GM21423 (cell line): ENCODE measurements around the gene EPB41L4B.
A peak's percentile ranks its signal among the peaks of the same experiment; 100 is the strongest.
"Not testable (repeated sequence)": the region's sequence is repeated elsewhere in the genome, so short reads cannot be mapped to it uniquely, and the experiment has no call there.

Source experiments
- ATAC-seq: cut with Tn5 transposase; IDR thresholded peaks from one replicate; pipeline ENCODE4 v1.9.1; 2021; ENCODE audit warnings: mild to moderate bottlenecking, moderate library complexity; ENCODE audit not compliant: unreplicated experiment

EPB41L4B gene

GRCh38 chr9:109320742-109321448 is at the start of gene EPB41L4B:
TSS of gene EPB41L4B (minus strand) at chr9:109321059. CDS start at chr9:109320446, 613 bp downstream.
- ATAC-seq, result peak; percentile 97

GRCh38 chr9:109369285-109369684 is 48.4 kb upstream of the EPB41L4B start:
- ATAC-seq, result no peak

- no peak for ATAC-seq
These were observed 39.9 kb upstream of the EPB41L4B start for GRCh38 chr9:109360771-109361170.

GRCh38 chr9:109358968-109359603 is 38.2 kb upstream of the EPB41L4B start:
- not testable (repeated sequence) for ATAC-seq

- no peak for ATAC-seq
These were observed 34.9 kb upstream of the EPB41L4B start for GRCh38 chr9:109355564-109356297.

- ATAC-seq, result no peak
These were observed 33.3 kb upstream of the EPB41L4B start for GRCh38 chr9:109354190-109354589.

GRCh38 chr9:109351032-109351431 is 30.2 kb upstream of the EPB41L4B start:
- ATAC-seq, result no peak

- ATAC-seq, result no peak
These were observed 28.6 kb upstream of the EPB41L4B start for GRCh38 chr9:109349421-109349846.

- ATAC-seq, result no peak
These were observed 26.0 kb upstream of the EPB41L4B start for GRCh38 chr9:109346904-109347303.

GRCh38 chr9:109344866-109345265 is 24.0 kb upstream of the EPB41L4B start:
- no peak for ATAC-seq

GRCh38 chr9:109342878-109343277 is 22.0 kb upstream of the EPB41L4B start:
- ATAC-seq, result no peak

GRCh38 chr9:109341561-109341960 is 20.7 kb upstream of the EPB41L4B start:
- ATAC-seq, result no peak

GRCh38 chr9:109340979-109341378 is 20.1 kb upstream of the EPB41L4B start:
- not testable (repeated sequence) for ATAC-seq

GRCh38 chr9:109336409-109336808 is 15.6 kb upstream of the EPB41L4B start:
- no peak for ATAC-seq

GRCh38 chr9:109335929-109336328 is 15.1 kb upstream of the EPB41L4B start:
- no peak for ATAC-seq

GRCh38 chr9:109335121-109335520 is 14.3 kb upstream of the EPB41L4B start:
- ATAC-seq, result no peak

GRCh38 chr9:109331353-109331752 is 10.5 kb upstream of the EPB41L4B start:
- no peak for ATAC-seq

- ATAC-seq, result no peak
These were observed 8.9 kb upstream of the EPB41L4B start for GRCh38 chr9:109329638-109330258.

- ATAC-seq, result no peak
These were observed 8.2 kb upstream of the EPB41L4B start for GRCh38 chr9:109328978-109329637.

- no peak for ATAC-seq
These were observed 4.2 kb upstream of the EPB41L4B start for GRCh38 chr9:109325089-109325488.

- ATAC-seq, result no peak
These were observed 2.9 kb upstream of the EPB41L4B start for GRCh38 chr9:109323771-109324170.
